Peyer's patch (tissue), 4 donors: ENCODE measurements around the gene CDKL5. TPM values are rescaled to one million over a fixed set of nuclear protein-coding genes. Genes with fewer than 3 reads are reported as not detected.

Experiments used
- DNase-seq, 3 donors: peaks; one replicate each; pipeline ENCODE4 v3.0.0-alpha.2; 2017 to 2019
- H3K27ac ChIP-seq, 4 donors: fragments of 200-600 bp; sonication (generic); one replicate each; pipeline ENCODE4 v1.5.1; 2016 to 2019
- H3K27me3 ChIP-seq, 2 donors: fragments of 200-600 bp; sonication (generic); one replicate each; pipeline ENCODE4 v1.5.1; 2019
- H3K36me3 ChIP-seq, 3 donors: fragments of 200-600 bp; sonication (generic); one replicate each; pipeline ENCODE4 v1.5.1; 2016 to 2019
- H3K4me1 ChIP-seq, 4 donors: fragments of 200-600 bp; sonication (generic); one replicate each; pipeline ENCODE4 v1.5.1; 2016 to 2019
- H3K4me3 ChIP-seq, 4 donors: fragments of 200-600 bp; sonication (generic); 1 replicate in 3 of 4; 2 replicates in 1 of 4; pipeline ENCODE4 v1.5.1; 2016 to 2019; ENCODE audit warnings: mild to moderate bottlenecking in 1 of 4
- H3K9me3 ChIP-seq, 4 donors: fragments of 200-600 bp; sonication (generic); one replicate each; pipeline ENCODE4 v1.5.1; 2016 to 2019; ENCODE audit warnings: mild to moderate bottlenecking in 1 of 4
- POLR2A ChIP-seq, 2 donors: fragments of 450-650 bp; IDR thresholded peaks; one replicate each; pipeline ENCODE4 v1.5.1; 2017; ENCODE audit warnings: antibody characterized with exemption in 2 of 2, mild to moderate bottlenecking in 2 of 2, moderate library complexity in 2 of 2
- total RNA-seq, 4 donors: library from RNA; depleted of rRNA; stranded (reverse); fragments of >200 nt; gene quantifications; one replicate each; pipeline ENCODE4 v1.1.0, GENCODE V29; 2016
- TF ChIP-seq, protein P1 (sequence below), 6 experiments: fragments of 450-650 bp in 4 of 6; fragments of 200-600 bp in 2 of 6; sonication (generic) in 1 of 6; IDR thresholded peaks; one replicate each; pipeline ENCODE4 v1.5.1; 2017 to 2019; ENCODE audit warnings: antibody characterized with exemption in 6 of 6, mild to moderate bottlenecking in 3 of 6, moderate library complexity in 1 of 6

The CDKL5 gene
- total RNA-seq, 4 donors from 2014 or later: 1.4 to 3.3 (median 2.5) TPM

DNA sequence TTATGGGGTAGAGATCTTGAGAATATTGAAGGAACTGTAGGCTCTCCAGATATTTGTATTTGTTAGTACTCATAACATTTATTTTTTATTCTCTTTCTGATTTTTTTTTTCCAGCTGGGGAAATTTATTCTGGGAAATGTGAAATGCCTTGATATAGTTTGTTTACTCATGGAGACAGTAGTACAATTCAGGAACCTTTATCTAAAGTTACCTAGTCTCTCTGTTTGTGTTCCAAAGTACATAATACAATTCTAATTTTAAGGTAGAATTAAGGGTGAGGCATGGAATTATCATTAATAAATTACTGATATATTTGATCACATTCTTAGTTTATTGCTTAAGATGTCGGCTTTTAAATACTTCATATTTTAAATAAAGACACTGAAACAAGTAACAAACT, 132.5 kb downstream of the CDKL5 start:
- Histone ChIP-seq H3K4me3 (no peak overlapping the region), H3K27me3 (no peaks in the 10 kb centered on the region), H3K9me3 (no peaks in the 10 kb centered on the region), H3K27ac (no peak overlapping the region), H3K4me1 (no peaks in the 10 kb centered on the region), H3K36me3 (no peaks in the 10 kb centered on the region)
- DNase-seq: no peak
- no peak for TF ChIP-seq POLR2A (IDR thresholded peaks at IDR 0.05)

DNA sequence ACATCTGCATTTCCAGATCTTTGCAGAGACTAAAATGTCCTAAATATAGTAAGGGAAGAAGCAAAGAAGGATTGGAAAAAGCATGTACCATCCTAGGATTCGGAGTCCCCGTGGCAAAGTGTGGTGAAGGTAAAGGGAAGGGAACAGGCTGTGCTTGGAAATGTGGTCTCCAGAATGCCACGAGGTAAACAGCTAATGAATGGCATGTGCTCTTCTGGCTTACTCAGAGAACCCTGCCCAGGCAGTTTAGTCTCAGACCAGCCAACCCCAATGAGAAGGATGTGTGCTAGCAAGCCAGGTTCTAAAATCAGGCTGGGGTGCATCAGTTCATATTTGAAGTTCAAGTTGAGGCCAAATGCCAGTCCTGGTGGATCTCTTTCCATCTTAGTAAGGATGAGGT, 133.4 kb downstream of the CDKL5 start:
- no peaks in the 10 kb centered on the region for H3K36me3 ChIP-seq
- no peaks in the 10 kb centered on the region for H3K4me1 ChIP-seq
- DNase-seq: no peak
- H3K27ac ChIP-seq: no peak overlapping the region
- H3K9me3 ChIP-seq: no peaks in the 10 kb centered on the region
- TF ChIP-seq, protein P1, sequence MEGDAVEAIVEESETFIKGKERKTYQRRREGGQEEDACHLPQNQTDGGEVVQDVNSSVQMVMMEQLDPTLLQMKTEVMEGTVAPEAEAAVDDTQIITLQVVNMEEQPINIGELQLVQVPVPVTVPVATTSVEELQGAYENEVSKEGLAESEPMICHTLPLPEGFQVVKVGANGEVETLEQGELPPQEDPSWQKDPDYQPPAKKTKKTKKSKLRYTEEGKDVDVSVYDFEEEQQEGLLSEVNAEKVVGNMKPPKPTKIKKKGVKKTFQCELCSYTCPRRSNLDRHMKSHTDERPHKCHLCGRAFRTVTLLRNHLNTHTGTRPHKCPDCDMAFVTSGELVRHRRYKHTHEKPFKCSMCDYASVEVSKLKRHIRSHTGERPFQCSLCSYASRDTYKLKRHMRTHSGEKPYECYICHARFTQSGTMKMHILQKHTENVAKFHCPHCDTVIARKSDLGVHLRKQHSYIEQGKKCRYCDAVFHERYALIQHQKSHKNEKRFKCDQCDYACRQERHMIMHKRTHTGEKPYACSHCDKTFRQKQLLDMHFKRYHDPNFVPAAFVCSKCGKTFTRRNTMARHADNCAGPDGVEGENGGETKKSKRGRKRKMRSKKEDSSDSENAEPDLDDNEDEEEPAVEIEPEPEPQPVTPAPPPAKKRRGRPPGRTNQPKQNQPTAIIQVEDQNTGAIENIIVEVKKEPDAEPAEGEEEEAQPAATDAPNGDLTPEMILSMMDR (IDR thresholded peaks at IDR 0.05): no peak
- no peak for TF ChIP-seq POLR2A (IDR thresholded peaks at IDR 0.05)
- no peaks in the 10 kb centered on the region for H3K27me3 ChIP-seq
- H3K4me3 ChIP-seq: no peak overlapping the region

DNA sequence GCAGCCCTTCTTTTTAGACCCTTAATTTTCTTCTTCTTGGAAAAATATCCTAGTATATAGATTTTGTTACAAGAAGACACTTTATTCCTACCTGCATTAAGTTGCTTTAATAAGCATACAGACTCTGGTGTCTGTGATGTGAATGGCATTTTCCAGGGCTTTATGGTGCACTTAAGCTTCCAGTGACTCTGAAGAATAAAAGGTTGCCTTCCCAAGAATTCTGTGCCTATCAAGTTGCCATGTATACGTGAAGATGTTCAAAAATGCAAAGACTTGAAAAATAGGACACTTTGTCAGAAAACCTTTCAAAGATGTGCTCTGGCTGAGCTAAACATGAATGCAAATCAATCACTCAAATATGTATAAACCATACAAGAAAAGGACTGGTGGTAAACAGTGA, 135.6 kb downstream of the CDKL5 start:
- Histone ChIP-seq H3K4me1 (no peaks in the 10 kb centered on the region), H3K9me3 (no peaks in the 10 kb centered on the region), H3K4me3 (no peak overlapping the region), H3K27ac (no peak overlapping the region), H3K36me3 (no peaks in the 10 kb centered on the region), H3K27me3 (no peaks in the 10 kb centered on the region)
- TF ChIP-seq POLR2A (IDR thresholded peaks at IDR 0.05): no peak
- no peak for DNase-seq

DNA sequence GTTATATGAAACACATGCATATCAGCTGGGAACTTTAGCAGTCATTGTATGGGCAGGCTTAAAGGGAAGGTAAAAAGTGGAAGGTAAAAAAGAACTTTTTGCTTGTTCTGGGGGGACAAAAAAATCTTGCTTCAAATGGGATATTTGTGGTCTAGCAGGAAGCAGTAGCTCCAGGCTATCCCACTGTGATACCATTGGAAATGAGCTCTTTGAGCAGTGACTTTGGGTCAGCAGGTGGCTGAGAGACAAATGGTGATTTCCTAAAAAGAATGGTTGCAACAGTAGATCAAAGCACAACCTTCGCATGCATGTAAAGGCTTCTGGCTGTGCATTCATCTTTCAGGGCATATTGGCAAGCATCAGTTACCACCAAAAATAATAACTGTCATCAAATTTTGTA, 140.3 kb downstream of the CDKL5 start:
- DNase-seq: no peak
- Histone ChIP-seq H3K36me3 (no peaks in the 10 kb centered on the region), H3K9me3 (no peaks in the 10 kb centered on the region), H3K4me3 (no peak overlapping the region), H3K27ac (no peak overlapping the region), H3K27me3 (no peaks in the 10 kb centered on the region), H3K4me1 (no peaks in the 10 kb centered on the region)
- TF ChIP-seq POLR2A (IDR thresholded peaks at IDR 0.05): no peak
- TF ChIP-seq, protein P1 (IDR thresholded peaks at IDR 0.05): no peak

DNA sequence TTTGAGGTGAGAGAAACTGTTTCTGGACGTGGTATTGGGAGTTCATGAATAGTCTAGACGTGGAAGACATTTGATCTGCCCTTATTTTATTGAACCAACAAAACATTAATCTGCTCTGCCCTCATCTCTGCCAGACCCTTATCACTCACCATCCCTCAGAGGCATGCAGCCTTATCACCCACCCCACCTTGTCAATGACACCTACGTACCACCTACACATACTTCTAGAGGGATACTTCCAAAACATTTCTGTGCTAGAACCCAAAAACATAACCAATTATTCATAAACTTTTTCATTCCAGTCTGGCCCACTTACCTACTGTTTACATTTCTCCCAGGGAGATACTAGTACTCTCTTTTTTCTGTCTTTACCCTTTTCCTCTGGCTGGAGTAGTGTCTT, 141.3 kb downstream of the CDKL5 start:
- no peak for DNase-seq
- Histone ChIP-seq H3K27me3 (no peaks in the 10 kb centered on the region), H3K4me1 (no peaks in the 10 kb centered on the region), H3K9me3 (no peaks in the 10 kb centered on the region), H3K4me3 (no peak overlapping the region), H3K27ac (no peak overlapping the region), H3K36me3 (no peaks in the 10 kb centered on the region)
- TF ChIP-seq, protein P1 (IDR thresholded peaks at IDR 0.05): no peak
- no peak for TF ChIP-seq POLR2A (IDR thresholded peaks at IDR 0.05)

DNA sequence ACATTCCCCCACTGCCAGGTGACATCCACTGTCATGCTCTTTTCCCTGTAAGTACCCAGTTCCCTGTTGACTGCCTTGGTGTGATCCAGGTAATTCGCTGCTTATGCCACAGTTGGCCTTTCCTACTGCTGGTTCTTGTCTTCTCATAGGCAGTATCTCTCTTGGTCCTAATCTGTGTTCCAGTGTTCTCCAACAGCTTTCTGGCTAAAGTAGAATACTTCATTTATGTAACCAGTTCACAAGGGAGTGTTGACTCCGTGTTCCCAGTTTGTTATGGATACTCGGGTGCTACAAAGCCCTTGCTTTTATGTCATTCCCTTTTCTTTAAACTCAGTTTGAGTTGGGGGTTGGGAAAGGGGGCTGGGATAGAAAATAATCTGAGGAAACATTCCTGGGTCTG, 148.1 kb downstream of the CDKL5 start:
- Histone ChIP-seq H3K36me3 (no peaks in the 10 kb centered on the region), H3K9me3 (no peaks in the 10 kb centered on the region), H3K27me3 (no peaks in the 10 kb centered on the region), H3K4me3 (no peak overlapping the region), H3K4me1 (no peaks in the 10 kb centered on the region), H3K27ac (no peak overlapping the region)
- no peak for DNase-seq
- TF ChIP-seq POLR2A (IDR thresholded peaks at IDR 0.05): no peak
- TF ChIP-seq, protein P1 (IDR thresholded peaks at IDR 0.05): no peak

DNA sequence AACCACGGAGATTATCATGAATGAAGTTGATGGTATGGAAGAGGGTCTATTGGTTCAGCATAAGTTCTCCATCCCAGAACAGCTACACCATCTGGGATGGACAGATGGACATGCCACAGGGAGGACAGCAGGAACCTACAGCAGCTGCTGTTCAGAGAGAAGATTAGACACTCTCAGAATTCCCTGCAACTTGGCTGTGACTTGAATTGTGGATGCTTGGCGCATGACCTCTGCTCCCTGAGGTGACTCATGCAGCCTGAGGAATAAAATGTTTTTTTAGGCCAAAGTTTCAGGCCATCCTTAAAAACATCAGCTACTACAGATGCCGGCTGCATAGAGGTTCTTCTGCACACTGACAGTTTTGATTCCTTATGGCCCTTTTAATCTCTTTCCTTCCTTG, 149.2 kb downstream of the CDKL5 start:
- Histone ChIP-seq H3K4me1 (no peaks in the 10 kb centered on the region), H3K36me3 (no peaks in the 10 kb centered on the region), H3K27me3 (no peaks in the 10 kb centered on the region), H3K4me3 (no peak overlapping the region), H3K27ac (no peak overlapping the region), H3K9me3 (no peaks in the 10 kb centered on the region)
- peak in 1 of 3 donors; percentile 46 for DNase-seq
- TF ChIP-seq, protein P1 (IDR thresholded peaks at IDR 0.05): no peak
- TF ChIP-seq POLR2A (IDR thresholded peaks at IDR 0.05): no peak
